HG02610 (cell line): ENCODE measurements around the gene CDK7.
"Not testable (repeated sequence)": the region's sequence is repeated elsewhere in the genome, so short reads cannot be mapped to it uniquely, and the experiment has no call there.

Experiments used
- ATAC-seq: cut with Tn5 transposase; IDR thresholded peaks from one replicate; pipeline ENCODE4 v1.9.1; 2021; ENCODE audit warnings: mild to moderate bottlenecking, moderate library complexity; ENCODE audit not compliant: unreplicated experiment

Gene CDK7

DNA sequence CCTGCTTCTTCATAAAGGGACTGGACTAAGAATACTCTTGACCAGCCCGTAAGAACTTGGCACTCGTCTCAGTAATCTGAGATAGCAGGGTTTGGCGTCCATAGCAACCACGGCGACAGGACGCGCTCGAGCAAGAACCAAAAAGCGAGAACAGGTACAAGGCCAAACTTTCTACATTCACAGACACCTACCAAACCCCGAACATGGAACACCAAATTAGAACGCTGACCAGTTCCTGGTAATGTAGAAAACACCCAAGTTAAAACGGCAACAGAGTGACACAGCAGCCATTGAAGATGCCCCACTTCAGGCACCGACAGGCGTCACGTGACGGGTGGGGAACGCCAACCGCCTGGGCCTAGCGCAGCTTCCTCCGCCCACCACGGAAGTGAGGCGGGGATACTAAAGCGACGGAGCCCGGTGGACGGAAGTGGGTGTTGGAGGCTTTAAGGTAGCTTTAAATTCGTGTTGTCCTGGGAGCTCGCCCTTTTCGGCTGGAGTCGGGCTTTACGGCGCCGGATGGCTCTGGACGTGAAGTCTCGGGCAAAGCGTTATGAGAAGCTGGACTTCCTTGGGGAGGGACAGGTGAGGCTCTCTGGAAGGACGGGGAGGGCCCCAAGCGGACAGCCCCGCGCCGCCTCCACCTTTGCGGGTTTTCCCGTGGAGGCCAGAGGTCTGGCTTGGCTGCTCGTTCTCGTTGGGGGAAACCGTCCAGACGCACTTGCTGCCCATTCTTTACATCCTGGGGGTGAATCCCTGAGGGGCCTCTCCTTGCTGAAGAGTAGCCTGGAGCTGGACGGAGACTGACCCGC is at the start of gene CDK7:
TSS of gene CDK7 (plus strand) at position 430 of the 812 bp plus-strand sequence. CDS start at position 520, 90 bp downstream.
- peak; percentile 98 for ATAC-seq

DNA sequence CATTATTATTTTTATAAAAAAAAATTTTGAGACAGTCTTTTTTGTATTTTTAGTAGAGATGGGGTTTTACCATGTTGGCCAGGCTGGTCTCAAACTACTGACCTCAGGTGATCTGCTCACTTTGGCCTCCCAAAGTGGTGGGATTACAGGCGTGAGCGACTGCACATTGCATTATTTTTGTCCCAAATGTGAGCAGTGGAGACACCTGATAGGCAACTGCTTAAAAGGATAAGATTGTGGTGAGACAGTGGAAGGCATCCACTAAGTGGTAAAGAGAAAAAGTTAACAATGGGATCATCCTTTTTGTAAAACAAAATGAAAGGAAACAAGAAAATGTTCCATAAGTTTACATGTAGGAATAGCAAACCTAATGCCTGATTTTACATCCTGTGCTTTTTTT is 47.3 kb upstream of the CDK7 start:
- no peak for ATAC-seq

DNA sequence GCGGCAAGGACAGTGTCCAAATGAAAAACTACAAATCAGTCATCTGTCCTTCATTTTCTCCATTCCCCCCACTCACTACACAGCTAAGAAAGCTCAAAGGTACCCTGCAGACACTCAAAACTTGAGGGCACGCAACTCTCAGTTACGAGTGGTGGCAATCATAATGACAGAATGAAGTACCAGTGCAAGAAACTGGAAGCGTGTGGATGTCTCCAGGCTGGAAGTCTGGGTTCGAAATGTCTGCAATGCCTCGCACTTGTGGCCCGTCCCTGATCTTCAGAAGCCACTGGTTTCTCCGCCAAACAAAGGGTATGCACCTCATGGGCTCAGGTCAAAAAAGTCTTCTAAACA is 45.9 kb upstream of the CDK7 start:
- no peak for ATAC-seq

DNA sequence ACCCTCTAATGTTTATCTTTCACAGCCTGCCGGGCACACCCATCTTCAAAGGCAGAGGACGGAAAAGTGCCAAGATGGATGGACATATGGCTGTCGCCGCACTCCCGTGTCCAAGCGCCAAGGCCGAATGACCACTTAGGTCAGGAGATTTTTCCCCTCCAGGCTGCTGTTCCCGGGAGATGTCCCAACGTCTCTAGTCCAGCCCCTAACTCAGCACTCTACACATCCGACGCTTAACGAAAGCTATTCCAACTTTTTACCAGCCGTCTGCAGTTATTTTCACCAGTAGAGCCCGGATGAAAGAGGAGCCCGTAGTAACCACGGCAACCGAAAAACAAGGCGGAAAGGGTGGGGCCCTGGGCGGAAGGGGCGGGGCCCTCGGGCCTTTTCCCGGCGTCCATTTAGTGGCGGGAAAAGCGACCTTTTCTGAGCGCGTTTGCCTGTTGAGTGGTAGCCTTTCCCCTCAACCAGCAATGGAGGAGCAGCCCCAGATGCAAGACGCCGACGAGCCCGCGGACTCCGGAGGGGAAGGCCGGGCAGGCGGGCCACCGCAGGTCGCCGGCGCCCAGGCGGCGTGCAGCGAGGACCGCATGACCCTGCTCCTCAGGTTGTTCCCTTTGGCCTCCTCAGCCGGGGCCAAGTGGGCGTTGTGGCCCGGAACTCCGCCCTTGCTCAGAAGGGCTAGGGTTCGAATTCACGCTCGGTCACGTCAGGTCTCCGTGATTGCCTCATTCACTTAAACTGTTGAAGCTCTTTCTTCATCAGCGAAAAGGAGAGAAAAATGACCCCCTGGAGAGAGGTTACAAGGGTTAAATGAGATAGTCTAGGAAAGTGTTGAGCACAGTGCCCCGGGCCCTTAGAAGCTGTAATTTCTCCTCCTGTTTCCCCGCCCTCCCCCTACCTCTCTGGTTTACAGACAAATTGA is 45.3 kb upstream of the CDK7 start, which contains the start of gene CENPH:
TSS of gene CENPH (plus strand) at position 422 of the 925 bp plus-strand sequence. CDS start at position 474, 52 bp downstream.
- peak; percentile 94 for ATAC-seq

DNA sequence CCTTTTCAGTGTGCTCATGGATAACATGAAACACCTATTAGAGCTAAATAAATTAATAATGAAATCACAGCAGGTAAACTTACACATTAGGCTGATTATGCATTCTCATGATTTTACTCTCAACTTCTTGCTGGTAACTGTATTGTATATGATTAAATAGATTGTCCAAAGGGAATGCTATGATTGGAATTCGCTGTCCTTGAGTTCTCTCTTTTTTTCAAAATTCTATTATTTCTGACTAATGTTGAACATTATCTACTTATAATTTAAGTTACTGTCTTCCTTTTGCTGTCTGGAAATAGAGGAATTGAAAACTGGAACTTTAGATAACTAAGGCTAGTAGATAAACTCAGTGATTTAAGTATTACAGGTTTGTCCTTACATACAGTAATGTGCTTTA is 32.2 kb upstream of the CDK7 start:
- ATAC-seq, result no peak

DNA sequence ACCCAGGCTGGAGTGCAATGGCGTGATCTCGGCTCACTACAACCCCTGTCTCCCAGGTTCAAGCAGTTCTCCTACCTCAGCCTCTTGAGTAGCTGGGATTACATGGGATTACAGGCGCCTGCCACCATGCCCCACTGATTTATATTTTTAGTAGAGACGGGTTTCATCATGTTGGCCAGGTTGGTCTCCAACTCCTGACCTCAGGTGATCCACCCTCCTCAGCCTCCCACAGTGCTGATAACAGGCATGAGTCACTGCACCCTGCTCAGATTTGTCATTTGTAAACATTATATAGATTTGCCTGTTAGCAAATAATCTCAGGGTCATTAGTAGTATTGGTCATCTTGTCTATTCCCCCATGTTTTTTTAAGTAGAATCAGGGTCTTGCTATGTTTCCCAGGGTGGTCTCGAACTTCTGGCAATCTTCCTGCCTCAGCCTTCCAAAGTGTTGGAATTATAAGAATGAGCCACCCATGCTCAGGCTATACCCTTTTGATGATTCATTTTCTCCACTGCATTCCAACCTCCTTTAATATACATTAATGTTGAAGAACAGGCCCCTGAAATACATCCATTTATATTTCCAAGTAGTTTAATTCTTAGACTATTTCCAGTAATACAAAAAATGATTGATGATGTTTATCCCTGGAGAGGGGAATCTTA is 28.0 kb upstream of the CDK7 start:
- no peak for ATAC-seq

DNA sequence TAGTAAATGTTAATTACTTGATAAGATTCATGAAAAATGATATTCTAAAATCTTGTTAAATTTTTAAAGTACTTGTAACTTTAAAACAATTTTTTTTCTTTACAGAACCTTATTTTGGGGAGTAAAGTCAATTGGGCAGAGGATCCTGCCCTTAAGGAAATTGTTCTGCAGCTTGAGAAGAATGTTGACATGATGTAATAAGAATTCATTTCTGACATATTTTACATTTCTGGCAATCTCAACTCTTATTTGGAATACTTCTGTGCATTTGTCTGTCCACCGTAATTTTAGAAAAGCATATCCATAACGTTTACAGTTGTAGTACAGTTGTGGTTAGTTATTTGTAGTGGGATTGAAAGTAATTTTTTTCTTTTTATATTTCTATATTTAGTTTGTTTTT is 25.1 kb upstream of the CDK7 start:
- ATAC-seq, result no peak

DNA sequence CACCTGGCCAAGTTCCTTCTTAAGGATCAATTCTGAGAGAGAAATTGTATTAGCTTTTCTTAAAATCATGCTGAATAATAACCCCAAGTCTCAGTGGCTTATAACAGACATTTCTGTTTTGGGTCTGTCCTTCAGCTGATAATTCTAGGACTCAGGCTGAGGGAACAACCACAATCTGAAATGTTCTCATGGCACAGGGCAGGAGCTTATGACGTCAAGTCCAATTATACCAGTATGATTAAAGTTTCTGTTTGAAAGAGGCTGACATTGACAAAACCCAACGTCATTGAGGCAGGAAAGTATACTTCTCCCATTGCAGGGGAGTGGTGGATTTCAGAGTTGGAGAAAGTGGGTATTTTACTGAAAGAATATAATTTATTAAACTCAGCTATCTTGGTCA is 23.5 kb upstream of the CDK7 start:
- no peak for ATAC-seq

DNA sequence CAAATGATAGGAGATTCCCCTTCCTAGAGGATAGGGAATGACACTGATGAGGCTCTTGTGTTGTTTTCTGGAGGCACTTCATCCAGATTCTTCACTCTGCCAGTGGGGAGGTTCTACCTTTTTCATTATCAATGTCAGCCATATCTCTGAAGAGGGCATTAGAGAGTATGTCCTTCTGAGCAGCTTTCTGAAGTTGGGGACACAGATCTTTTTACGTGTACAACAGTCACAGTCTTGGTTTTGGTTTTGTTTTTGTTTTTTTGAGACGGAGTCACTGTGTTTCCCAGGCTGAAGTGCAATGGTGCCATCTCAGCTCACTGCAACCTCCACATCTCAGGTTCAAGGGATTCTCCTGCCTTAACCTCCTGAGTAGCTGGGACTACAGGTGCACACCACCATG is 22.7 kb upstream of the CDK7 start:
- no peak for ATAC-seq

DNA sequence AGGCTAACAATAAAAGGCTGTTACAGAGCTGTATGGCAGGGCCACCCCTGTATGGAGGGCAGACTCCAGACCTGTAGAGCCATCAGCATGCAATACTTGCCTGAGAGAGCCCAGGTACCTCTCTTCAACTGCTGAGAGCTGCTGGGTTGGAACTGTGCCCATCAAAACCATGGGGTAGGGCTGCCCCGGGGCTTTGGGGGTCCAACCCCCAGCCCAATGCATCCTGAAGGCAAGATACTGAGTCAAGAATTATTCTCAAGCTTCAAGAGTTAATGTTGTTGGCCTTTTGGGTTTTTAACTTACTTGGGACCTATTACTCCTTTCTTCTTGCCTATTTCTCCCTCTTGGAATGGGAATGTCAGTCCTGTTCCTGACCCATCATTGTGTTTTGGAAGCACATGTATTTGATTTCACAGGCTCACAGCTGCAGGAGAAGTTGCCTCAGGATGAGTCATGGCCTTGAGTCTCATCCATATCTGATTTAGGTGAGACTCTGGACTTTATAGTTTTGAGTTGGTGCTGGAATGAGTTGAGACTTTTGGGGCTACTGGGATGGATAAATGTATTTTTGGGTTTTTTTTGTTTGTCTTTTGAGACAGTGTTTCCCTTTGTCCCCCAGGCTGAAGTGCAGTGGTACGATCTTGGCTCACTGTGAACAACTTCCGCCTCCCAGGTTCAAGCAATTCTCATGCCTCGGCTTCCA is 21.0 kb upstream of the CDK7 start:
- no peak for ATAC-seq

DNA sequence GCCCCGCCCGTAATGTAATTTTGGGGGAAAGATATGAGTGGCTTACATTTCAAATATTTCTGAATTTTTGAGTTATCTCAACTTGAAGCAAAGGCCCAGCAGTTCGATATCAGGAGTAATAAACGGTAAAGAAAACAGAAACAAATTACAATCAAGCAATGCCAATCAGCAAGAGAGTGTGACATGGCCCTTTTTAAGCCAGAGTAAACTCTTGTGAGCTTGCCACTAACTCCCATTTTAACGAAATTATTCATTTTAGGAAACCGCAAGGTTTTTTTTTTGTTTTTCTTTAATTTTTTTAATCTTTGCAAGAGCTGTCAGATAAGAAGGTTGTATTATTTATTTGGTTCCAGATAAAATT is 17.6 kb upstream of the CDK7 start:
- no peak for ATAC-seq

DNA sequence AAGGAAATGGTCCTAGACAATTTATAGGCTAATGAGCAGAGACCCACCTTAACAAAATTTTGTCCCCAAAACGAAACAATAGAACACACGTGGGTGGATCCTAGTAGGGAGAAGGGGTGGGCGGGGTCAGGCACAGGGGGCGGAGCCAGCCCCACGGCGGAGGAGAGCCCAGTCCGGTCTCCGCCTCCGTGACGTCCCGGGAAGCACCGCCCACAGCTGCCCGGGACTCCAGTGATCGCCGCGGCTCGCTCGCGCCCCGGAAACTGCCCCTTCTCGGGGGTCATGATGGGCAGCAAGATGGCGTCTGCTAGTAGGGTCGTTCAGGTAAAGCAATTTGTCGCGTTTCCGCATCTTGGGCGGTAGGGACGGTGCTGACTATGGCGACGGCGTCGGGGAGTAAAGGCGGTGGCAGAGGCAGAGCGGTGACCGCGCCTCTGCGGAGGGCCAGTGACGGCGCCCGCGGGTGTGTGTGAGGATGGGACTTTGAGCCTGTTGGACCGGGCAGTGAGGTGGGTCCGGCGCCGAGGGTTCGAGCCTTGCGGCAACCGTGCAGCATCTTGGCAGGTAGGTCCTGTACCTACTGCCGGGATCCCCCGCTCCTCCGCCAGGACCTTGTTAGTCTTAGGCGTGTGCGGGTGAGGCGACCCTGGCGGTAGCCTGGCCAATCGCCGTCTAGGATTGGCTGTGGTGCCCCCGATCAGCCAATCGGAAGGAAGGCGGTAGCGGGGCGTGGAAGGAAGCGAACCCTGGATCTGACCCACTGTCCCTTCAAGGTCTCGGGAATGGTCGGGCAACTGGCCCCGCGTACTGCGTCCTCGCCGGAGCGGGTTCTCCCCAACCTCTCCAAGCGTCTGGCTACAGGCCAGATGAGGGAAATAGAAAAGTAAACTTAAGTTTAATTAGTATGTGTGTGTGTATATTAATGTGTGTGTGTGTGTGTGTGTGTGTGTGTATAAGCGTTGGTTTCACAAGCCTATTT is 16.8 kb upstream of the CDK7 start:
- peak; percentile 94 for ATAC-seq

DNA sequence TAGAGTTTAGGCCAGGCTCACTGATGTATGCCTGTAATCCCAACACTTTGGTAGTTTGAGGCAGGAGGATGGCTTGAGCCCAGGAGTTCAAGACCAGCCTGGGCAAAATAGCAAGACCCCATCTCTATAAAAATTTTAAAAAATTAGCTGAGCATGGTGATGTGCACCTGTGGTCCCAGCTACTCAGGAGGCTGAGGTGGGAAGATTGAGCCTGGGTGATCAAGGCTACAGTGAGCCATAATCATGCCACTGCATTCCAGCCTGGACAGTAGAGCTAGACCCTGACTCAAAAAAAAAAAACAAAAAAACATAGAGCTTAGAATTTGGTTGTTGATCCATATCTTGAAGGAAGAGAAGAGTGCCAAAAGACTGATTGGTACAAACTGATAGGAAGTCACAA is 14.7 kb upstream of the CDK7 start:
- no peak for ATAC-seq

DNA sequence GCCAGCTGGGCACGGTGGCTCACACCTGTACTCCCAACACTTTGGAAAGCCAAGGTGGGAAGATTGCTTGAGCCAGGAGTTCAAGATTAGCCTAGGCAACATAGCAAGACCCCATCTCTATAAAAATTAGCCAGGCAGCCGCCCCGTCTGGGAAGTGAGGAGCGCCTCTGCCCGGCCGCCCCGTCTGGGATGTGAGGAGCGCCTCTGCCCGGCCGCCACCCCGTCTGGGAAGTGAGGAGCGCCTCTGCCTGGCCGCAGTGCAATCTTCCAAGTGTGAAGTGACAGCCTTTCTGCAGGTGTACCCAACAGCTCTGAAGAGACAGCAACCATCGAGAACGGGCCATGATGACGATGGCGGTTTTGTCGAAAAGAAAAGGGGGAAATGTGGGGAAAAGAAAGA is 14.3 kb upstream of the CDK7 start:
- ATAC-seq, result not testable (repeated sequence)

DNA sequence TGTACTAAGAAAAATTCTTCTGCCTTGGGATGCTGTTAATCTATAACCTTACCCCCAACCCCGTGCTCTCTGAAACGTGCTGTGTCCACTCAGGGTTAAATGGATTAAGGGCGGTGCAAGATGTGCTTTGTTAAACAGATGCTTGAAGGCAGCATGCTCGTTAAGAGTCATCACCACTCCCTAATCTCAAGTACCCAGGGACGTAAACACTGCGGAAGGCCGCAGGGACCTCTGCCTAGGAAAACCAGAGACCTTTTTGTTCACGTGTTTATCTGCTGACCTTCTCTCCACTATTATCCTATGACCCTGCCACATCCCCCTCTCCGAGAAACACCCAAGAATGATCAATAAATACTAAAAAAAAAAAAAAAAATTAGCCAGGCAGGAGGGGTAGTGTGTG is 13.9 kb upstream of the CDK7 start:
- ATAC-seq, result not testable (repeated sequence)

DNA sequence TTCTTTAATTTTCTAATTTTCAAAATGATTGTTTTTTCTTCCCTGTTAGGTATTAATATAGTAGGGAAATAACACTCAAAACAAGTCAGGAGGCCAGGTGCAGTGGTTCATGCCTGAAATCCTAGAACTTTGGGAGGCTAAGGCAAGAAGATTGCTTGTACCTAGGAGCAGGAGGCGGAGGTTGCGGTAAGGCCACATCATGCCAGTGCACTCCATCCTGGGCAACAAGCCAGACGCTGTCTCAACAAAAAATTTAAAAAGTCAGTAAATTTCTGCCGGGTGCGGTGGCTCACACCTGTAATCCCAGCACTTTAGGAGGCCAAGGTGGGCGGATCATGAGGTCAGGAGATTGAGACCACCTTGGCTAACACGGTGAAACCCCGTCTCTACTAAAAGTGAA is 10.2 kb upstream of the CDK7 start:
- ATAC-seq, result no peak

DNA sequence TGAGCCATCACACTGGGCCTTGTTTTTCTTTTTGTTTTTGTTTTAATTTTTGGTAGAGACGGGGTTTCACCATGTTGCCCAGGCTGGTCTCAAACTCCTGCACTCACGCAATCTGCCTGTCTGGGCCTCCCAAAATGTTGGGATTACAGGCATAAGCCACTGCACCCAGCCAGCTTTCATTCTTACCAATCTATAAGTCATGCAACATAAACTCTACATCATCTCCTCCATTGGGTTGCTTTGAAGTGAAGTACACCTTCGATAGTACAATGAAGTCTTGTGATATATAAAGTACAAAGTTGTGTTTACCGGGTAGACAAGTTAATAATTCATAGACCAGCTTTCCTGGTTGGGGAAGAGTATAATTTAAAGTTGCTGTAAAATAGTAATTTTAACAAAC is 8.8 kb upstream of the CDK7 start:
- ATAC-seq, result no peak

DNA sequence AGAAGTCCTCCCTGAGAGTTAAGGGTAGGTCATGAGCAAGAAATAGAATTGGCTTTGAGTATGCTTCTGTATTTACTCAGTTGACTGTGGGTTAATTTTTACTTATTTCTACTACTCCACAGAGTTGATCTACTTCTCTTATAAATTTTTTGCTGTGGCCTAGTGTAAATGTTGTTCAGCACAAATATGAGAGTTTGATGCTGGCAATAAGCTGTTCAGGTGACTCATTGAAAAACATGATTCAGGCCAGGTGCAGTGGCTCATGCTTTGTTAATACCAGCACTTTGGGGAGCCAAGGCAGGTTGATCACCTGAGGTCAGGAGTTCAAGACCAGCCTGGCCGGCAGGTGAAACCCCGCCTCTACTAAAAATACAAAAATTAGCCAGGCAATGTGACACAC is 4.5 kb upstream of the CDK7 start:
- ATAC-seq, result no peak

DNA sequence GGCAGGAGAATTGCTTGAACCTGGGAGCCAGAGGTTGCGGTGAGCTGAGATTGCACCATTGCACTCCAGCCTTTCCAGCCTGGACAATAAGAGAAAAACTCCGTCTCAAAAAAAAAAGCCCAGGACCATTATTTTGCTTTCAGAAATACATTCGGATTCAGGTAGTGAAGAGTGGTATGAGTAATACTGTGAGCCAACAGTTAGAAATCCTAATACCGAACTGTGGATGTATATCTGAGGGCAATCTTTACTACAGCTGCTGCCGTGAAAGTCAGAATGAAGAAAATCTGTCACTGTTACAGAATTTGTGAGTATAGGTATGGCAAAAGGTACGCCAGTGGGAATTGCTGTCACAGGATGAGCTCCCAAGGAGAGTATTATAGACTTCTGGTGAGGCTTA is 3.4 kb upstream of the CDK7 start:
- ATAC-seq, result no peak

DNA sequence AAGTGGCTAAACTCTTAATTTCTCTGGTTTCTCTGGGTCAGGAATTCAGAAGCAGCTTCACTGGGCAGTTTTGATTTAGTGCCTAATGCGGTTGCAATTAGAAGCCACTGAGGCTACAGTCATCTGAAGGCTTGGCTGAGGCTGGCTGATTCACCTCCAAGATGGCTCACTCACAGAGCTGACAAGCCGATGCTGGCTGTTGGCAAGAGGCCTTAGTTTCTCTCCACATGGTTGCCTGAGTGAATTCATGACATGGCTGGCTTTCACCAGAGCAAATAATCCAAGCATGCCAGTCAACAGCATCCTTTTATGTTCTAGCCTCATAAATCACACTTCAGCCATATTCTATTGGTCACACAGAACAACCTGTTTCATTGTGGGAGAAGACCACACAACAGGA is 2.8 kb upstream of the CDK7 start:
- ATAC-seq, result no peak
